ENCODE results near the gene RAB4A. TPM values are rescaled to one million over a fixed set of nuclear protein-coding genes. Genes with fewer than 3 reads are reported as not detected.

Gene RAB4A
- total and polyA plus RNA-seq, 2 of the 4 experiments (the other 2 are of a cell fraction) = 25.6 to 26.2 TPM

- Histone ChIP-seq H3K23ac (ENCODE audit: low read depth, low read length) (no peak overlapping the region), H3K56ac (ENCODE audit: extremely low read depth, insufficient read depth, low read length) (no peak overlapping the region), H3K9me1 (ENCODE audit: insufficient read depth, low read length) (no peaks in the 10 kb centered on the region), H3K14ac (replicated peaks; ENCODE audit: low read depth, low read length) (no peak overlapping the region), H4K5ac (ENCODE audit: low read depth, low read length) (no peak overlapping the region), H3K4me3 (ENCODE audit: insufficient read depth, low read depth, low read length) (no peak overlapping the region), H2BK120ac (ENCODE audit: low read depth, low read length) (no peak overlapping the region), H2BK5ac (ENCODE audit: low read depth, low read length, poor library complexity, severe bottlenecking) (no peak overlapping the region), H4K8ac (ENCODE audit: low read depth in 2 of 2, low read length in 2 of 2) (no peak overlapping the region), H3K36me3 (ENCODE audit: control insufficient read depth, insufficient read depth, low read length) (peaks cover 9% of the 10 kb centered on the region; the same call in 1 of the 2 replicates), H2BK15ac (ENCODE audit: low read depth, low read length) (no peak overlapping the region), H2AK9ac (replicated peaks; ENCODE audit: low read depth, low read length, poor library complexity) (no peak overlapping the region), H3K27ac (ENCODE audit: insufficient read depth, low read length) (no peak overlapping the region), H3K27me3 (ENCODE audit: control insufficient read depth, insufficient read depth, low read length) (no peaks in the 10 kb centered on the region), H3K9me3 (ENCODE audit: control insufficient read depth, insufficient read depth, low read length) (peaks cover 2% of the 10 kb centered on the region), H3K79me1 (ENCODE audit: low read depth in 1 of 2, low read length in 2 of 2) (peaks cover 22 to 38% of the 10 kb centered on the region in 2 experiments), H3K9ac (ENCODE audit: low read depth, low read length) (no peak overlapping the region), H2AFZ (replicated peaks; ENCODE audit: low read length, poor library complexity) (no peak overlapping the region), H3K4ac (ENCODE audit: low read depth, low read length) (no peak overlapping the region), H4K20me1 (ENCODE audit: insufficient read depth, low read length) (no peaks in the 10 kb centered on the region), H3K18ac (ENCODE audit: low read depth, low read length) (no peak overlapping the region), H3K4me1 (ENCODE audit: control insufficient read depth, insufficient read depth, low read length) (peaks cover 2% of the 10 kb centered on the region; the same call in 1 of the 2 replicates), H2BK20ac (ENCODE audit: low read depth, low read length) (no peak overlapping the region), H4K91ac (ENCODE audit: insufficient read depth, low read depth, low read length) (no peak overlapping the region), H2AK5ac (ENCODE audit: low read depth, low read length) (no peak overlapping the region), H3K4me2 (ENCODE audit: low read depth, low read length) (no peak overlapping the region)
- DNase-seq = no peak
- intact Hi-C loops (cut with micrococcal nuclease) (no loop called here), in situ Hi-C loops (cut with MboI; ENCODE audit: low sequenced_read_pairs) (no loop called here), dilution Hi-C loops (cut with HindIII; ENCODE audit: low sequenced_read_pairs, unreplicated experiment) (no loop called here)
- no peak for TF ChIP-seq CTCF (conservative IDR thresholded peaks at IDR 0.05; ENCODE audit: low read depth, low read length)
- no peak for TF ChIP-seq CHD1 (IDR thresholded peaks at IDR 0.05; ENCODE audit: low read depth, low read length)
- TF ChIP-seq CEBPB (IDR thresholded peaks at IDR 0.05; ENCODE audit: low read depth, low read length) = no peak
- TF ChIP-seq MAFK (IDR thresholded peaks at IDR 0.05; ENCODE audit: low read depth, low read length) = no peak
- no peak for TF ChIP-seq BHLHE40 (IDR thresholded peaks at IDR 0.05; ENCODE audit: low read depth, low read length)
- no peak for TF ChIP-seq RAD21 (IDR thresholded peaks at IDR 0.05; ENCODE audit: low read length)
- TF ChIP-seq MAZ (IDR thresholded peaks at IDR 0.05; ENCODE audit: borderline replicate concordance, low read depth, low read length) = no peak
- TF ChIP-seq RCOR1 (IDR thresholded peaks at IDR 0.05; ENCODE audit: insufficient replicate concordance, low read length) = no peak
- TF ChIP-seq RFX5 (IDR thresholded peaks at IDR 0.05; ENCODE audit: low read depth, low read length) = no peak
- TF ChIP-seq SMC3 (IDR thresholded peaks at IDR 0.05; ENCODE audit: low read depth, low read length) = no peak
- no CpG with 5 or more reads among the region's 2 CpGs for WGBS, 2 experiments (ENCODE audit: extremely low coverage in 2 of 2, insufficient read length in 1 of 2)
- no peak for ATAC-seq (ENCODE audit: low read depth)
- BruUV-seq (replicated peaks) = no TSS peak
- CTCF ChIA-PET = no interaction called here
- POLR2A ChIA-PET (ENCODE audit: unreplicated experiment) = no interaction called here
These were observed 63.4 kb downstream of the RAB4A start for GRCh38 chr1:229334269-229334668.

Measured in IMR-90 (cell line).